ENCODE data around the gene SARS2. TPM values are rescaled to one million over a fixed set of nuclear protein-coding genes. Genes with fewer than 3 reads are reported as not detected.

Gene SARS2
- total and polyA plus RNA-seq, 2 donors (not counting 1 experiment from before 2014, with no cell fraction given): 7.2 to 10.4 TPM

- Histone ChIP-seq H4K20me1 (ENCODE audit: control insufficient read depth, extremely low read depth, insufficient read depth, low read length) (no peaks in the 10 kb centered on the region), H3K79me2 (ENCODE audit: control insufficient read depth, insufficient read depth, low read length) (no peaks in the 10 kb centered on the region), H2AFZ (ENCODE audit: low read length) (no peak overlapping the region), H3K27me3 (ENCODE audit: control insufficient read depth, insufficient read depth, low read length) (no peaks in the 10 kb centered on the region), H3K27ac (ENCODE audit: insufficient read depth, low read length) (no peak overlapping the region), H3K9ac (ENCODE audit: insufficient read depth, low read length) (no peak overlapping the region), H3K4me3 (replicated peaks in 1 of 4; ENCODE audit: control extremely low read depth in 1 of 4, insufficient read depth in 1 of 4, low read depth in 3 of 4, low read length in 4 of 4) (no peak overlapping the region), H3K4me2 (ENCODE audit: extremely low read depth, insufficient read depth, low read length) (no peak overlapping the region), H3K9me3 (ENCODE audit: control insufficient read depth, insufficient read depth, low read depth, low read length) (no peaks in the 10 kb centered on the region), H3K36me3 (ENCODE audit: control insufficient read depth, insufficient read depth, low read length) (no peaks in the 10 kb centered on the region), H3K4me1 (ENCODE audit: control insufficient read depth, extremely low read depth, insufficient read depth, low read length) (peaks cover 2% of the 10 kb centered on the region)
- no peak for DNase-seq (ENCODE audit: low read depth in 2 of 2)
- no peak for TF ChIP-seq EZH2 (IDR thresholded peaks at IDR 0.05; ENCODE audit: low read length, missing control alignments)
- TF ChIP-seq, protein P1, sequence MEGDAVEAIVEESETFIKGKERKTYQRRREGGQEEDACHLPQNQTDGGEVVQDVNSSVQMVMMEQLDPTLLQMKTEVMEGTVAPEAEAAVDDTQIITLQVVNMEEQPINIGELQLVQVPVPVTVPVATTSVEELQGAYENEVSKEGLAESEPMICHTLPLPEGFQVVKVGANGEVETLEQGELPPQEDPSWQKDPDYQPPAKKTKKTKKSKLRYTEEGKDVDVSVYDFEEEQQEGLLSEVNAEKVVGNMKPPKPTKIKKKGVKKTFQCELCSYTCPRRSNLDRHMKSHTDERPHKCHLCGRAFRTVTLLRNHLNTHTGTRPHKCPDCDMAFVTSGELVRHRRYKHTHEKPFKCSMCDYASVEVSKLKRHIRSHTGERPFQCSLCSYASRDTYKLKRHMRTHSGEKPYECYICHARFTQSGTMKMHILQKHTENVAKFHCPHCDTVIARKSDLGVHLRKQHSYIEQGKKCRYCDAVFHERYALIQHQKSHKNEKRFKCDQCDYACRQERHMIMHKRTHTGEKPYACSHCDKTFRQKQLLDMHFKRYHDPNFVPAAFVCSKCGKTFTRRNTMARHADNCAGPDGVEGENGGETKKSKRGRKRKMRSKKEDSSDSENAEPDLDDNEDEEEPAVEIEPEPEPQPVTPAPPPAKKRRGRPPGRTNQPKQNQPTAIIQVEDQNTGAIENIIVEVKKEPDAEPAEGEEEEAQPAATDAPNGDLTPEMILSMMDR (conservative IDR thresholded peaks at IDR 0.05 in 1 of 2, IDR thresholded peaks at IDR 0.05 in 1 of 2; ENCODE audit: low read depth in 1 of 2, low read length in 2 of 2): no peak
Measured at GRCh38 chr19:38870612-38871011, 60.0 kb downstream of the SARS2 start.

DNA sequence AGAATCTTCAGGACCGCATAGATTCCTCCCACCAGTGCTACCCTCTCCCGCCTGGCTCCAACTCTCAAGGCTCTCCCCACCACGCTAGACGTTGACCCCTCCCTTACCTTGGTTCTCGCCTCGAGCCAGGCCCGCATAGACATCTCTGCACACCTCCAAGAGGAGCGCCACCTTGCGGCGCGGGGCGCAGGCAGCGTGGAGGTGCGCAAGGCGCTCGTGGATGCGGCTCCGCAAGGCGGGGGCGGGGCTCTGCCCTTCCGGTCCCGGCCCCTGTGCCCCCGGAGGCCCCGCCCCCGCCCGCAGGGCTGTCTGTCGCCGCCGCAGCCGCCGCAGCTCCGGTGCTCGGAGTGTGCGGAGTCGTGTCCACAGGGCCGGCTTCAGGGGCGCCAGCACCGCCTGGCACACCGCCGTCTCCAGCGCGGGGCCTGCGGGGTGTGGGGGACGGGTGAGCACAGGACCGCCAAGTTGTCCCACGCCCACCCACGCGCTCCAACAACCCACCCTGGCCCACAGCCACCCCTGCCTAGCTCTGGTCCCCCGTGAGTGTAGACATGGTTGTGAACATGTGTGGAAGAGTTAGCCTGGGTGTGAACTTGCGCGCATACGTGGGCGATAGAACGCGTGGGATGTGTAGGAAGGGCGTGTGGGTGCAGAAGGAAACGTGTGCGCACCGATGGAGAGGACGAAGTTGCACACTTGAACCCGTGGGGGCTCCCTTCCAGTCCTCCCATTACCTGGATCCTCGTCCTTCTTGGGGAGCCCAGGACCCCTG lies 60.5 kb downstream of the SARS2 start:
- Histone ChIP-seq H3K36me3 (ENCODE audit: control insufficient read depth, insufficient read depth, low read length) (no peaks in the 10 kb centered on the region), H3K27me3 (ENCODE audit: control insufficient read depth, insufficient read depth, low read length) (no peaks in the 10 kb centered on the region), H3K27ac (ENCODE audit: insufficient read depth, low read length) (no peak overlapping the region), H3K4me3 (replicated peaks in 1 of 4; ENCODE audit: control extremely low read depth in 1 of 4, insufficient read depth in 1 of 4, low read depth in 3 of 4, low read length in 4 of 4) (peak overlapping the region; percentile 36 to 60 (median 52)), H3K4me2 (ENCODE audit: extremely low read depth, insufficient read depth, low read length) (peak overlapping the region; percentile 81), H3K9me3 (ENCODE audit: control insufficient read depth, insufficient read depth, low read depth, low read length) (no peaks in the 10 kb centered on the region), H4K20me1 (ENCODE audit: control insufficient read depth, extremely low read depth, insufficient read depth, low read length) (no peaks in the 10 kb centered on the region), H2AFZ (ENCODE audit: low read length) (peak overlapping the region; percentile 78), H3K9ac (ENCODE audit: insufficient read depth, low read length) (no peak overlapping the region), H3K4me1 (ENCODE audit: control insufficient read depth, extremely low read depth, insufficient read depth, low read length) (peaks cover 2% of the 10 kb centered on the region), H3K79me2 (ENCODE audit: control insufficient read depth, insufficient read depth, low read length) (no peaks in the 10 kb centered on the region)
- peak; percentile 44 to 46 for DNase-seq (ENCODE audit: low read depth in 2 of 2)
- TF ChIP-seq EZH2 (IDR thresholded peaks at IDR 0.05; ENCODE audit: low read length, missing control alignments): no peak
- TF ChIP-seq, protein P1 (conservative IDR thresholded peaks at IDR 0.05 in 1 of 2, IDR thresholded peaks at IDR 0.05 in 1 of 2; ENCODE audit: low read depth in 1 of 2, low read length in 2 of 2): peak; percentile 72 to 73

- Histone ChIP-seq H3K9me3 (ENCODE audit: control insufficient read depth, insufficient read depth, low read depth, low read length) (no peaks in the 10 kb centered on the region), H4K20me1 (ENCODE audit: control insufficient read depth, extremely low read depth, insufficient read depth, low read length) (no peaks in the 10 kb centered on the region), H3K27me3 (ENCODE audit: control insufficient read depth, insufficient read depth, low read length) (no peaks in the 10 kb centered on the region), H3K4me3 (replicated peaks in 1 of 4; ENCODE audit: control extremely low read depth in 1 of 4, insufficient read depth in 1 of 4, low read depth in 3 of 4, low read length in 4 of 4) (peak overlapping the region; percentile 36 to 60 (median 52)), H3K4me1 (ENCODE audit: control insufficient read depth, extremely low read depth, insufficient read depth, low read length) (peaks cover 2% of the 10 kb centered on the region), H3K27ac (ENCODE audit: insufficient read depth, low read length) (no peak overlapping the region), H3K9ac (ENCODE audit: insufficient read depth, low read length) (no peak overlapping the region), H2AFZ (ENCODE audit: low read length) (peak overlapping the region; percentile 78), H3K79me2 (ENCODE audit: control insufficient read depth, insufficient read depth, low read length) (no peaks in the 10 kb centered on the region), H3K4me2 (ENCODE audit: extremely low read depth, insufficient read depth, low read length) (peak overlapping the region; percentile 81), H3K36me3 (ENCODE audit: control insufficient read depth, insufficient read depth, low read length) (no peaks in the 10 kb centered on the region)
- TF ChIP-seq, protein P1 (conservative IDR thresholded peaks at IDR 0.05 in 1 of 2, IDR thresholded peaks at IDR 0.05 in 1 of 2; ENCODE audit: low read depth in 1 of 2, low read length in 2 of 2): no peak
- TF ChIP-seq EZH2 (IDR thresholded peaks at IDR 0.05; ENCODE audit: low read length, missing control alignments): no peak
- no peak for DNase-seq (ENCODE audit: low read depth in 2 of 2)
Measured at GRCh38 chr19:38869160-38869835, 61.3 kb downstream of the SARS2 start.
